GM12801 (cell line): ENCODE measurements around the gene ASXL1.

Source experiments
- CTCF ChIP-seq: IDR thresholded peaks from one replicate; pipeline ENCODE4 v1.5.1; 2011; ENCODE audit warnings: control low read depth; ENCODE audit not compliant: insufficient read length; ENCODE audit errors: extremely low read depth

Gene ASXL1

GRCh38 chr20:32370897-32371296 is 12.8 kb downstream of the ASXL1 start:
- no peak for TF ChIP-seq CTCF

- no peak for TF ChIP-seq CTCF
Observed at GRCh38 chr20:32378461-32378860, 20.3 kb downstream of the ASXL1 start.

GRCh38 chr20:32380745-32381144 is 22.6 kb downstream of the ASXL1 start:
- TF ChIP-seq CTCF = no peak

- TF ChIP-seq CTCF = no peak
Observed at GRCh38 chr20:32382102-32382950, 24.2 kb downstream of the ASXL1 start.

- TF ChIP-seq CTCF = no peak
Observed at GRCh38 chr20:32385541-32385940, 27.4 kb downstream of the ASXL1 start.

- no peak for TF ChIP-seq CTCF
Observed at GRCh38 chr20:32386091-32386490, 28.0 kb downstream of the ASXL1 start.

GRCh38 chr20:32387252-32387651 is 29.1 kb downstream of the ASXL1 start:
- no peak for TF ChIP-seq CTCF
